Measurements from ENCODE around the gene PCCA.

Gene PCCA

DNA sequence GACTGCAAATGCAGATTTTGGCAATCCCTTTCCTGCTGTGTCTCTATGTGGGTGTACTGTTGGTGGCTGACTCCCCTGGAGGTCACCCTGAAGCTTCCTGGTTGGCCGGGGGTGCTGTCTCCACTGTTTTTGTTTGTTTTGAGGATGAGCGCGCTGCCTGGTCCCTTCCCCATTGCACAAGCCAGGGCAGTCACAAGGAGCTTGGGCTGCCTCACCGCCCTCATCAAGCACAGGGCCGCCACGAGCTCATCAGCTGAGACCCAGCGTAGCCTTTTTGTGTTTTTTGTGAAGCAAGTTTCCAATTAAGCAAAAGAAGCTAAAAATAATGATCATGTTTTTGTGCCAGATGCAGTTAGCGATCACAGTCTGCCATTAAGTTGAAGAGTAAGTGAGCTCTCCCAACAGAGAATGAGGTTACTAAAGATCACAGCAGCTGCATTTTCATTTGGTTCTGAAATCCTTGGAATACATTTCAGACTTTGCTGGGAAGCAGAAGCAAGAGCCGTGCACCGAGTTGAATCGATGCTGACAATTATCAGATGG lies 441.8 kb downstream of the PCCA start:
- FAIRE-seq: no peak

GRCh38 chr13:100532090-100532766 lies 443.3 kb downstream of the PCCA start:
- no peak for FAIRE-seq

- no peak for FAIRE-seq
Observed at GRCh38 chr13:100532836-100533435, 444.0 kb downstream of the PCCA start.

DNA sequence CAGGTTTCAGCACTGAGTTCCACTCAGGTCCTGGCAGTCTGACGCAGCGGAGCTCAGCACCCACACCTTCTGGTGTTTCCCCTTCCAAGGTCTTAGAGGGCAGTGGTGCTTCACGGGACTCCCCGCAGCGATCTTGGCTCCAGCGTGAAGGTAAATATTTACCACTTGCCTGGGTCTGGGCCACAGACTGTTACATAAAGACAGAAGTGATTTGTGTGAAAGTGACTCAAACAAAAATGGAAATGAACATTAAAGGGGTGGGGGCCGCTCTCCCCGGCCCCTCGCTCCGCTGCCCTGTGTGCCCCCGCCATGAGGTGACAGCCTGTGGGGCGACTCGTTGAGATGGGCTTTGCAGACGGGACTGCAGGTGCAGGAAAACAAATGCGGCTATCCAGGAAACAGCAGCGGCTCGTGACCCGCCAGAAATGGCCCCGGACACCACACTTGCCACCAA lies 444.7 kb downstream of the PCCA start:
- FAIRE-seq: no peak

GRCh38 chr13:100534147-100534843 lies 445.4 kb downstream of the PCCA start:
- no peak for FAIRE-seq

DNA sequence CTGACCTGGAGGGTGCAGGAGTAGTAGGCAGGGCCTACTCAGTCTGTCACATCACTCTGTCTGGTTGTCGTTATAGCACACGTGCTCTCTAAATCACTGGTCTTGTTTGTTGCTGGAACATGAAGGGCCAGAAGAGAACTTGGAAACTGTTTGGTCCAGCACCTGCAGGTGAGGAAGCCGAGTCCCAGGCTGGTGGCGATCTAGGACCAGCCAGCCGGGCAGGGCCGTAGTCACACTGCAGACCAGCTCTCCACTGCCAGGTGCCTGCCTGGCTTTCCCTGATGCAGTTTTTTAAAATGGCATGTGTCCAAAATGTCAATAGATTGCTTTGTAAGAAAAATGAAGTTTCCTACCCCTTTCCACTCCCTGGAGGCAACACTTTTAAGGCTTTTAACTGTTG lies 446.0 kb downstream of the PCCA start:
- FAIRE-seq: no peak

DNA sequence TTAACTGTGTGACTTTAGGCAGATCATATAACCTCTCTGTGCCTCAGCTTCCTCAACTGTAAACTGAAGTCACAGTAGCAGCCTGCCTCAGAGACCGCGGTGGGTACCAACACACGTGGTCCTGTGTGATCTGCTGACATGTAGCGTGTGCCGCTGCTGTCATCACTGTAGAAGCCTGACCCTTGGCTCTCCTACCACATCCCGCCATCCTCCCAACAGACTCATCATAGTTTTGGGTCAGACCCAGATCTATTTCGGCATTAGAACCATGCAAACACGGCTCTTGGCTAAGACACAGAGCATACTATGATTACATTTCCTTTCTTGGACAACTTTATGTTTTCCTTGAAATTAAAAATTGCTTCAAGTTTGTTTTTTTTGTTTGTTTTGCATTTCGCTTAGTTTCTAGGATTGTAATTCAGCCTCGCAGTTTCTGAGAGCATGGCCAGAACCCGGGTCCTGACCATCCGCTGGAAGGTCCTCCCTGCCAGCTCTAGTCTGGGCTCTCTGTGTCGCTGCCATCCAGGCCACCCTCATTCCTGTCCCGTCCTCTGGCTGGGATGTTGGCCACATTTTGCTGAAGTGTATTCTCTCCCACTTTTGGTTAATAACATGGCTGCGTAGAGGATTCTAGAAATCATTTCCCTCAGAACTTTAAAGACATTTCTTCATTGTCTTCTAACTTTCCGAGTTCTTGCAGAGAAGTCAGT lies 446.7 kb downstream of the PCCA start:
- FAIRE-seq: no peak

- no peak for FAIRE-seq
Observed at GRCh38 chr13:100536643-100537180, 447.8 kb downstream of the PCCA start.

DNA sequence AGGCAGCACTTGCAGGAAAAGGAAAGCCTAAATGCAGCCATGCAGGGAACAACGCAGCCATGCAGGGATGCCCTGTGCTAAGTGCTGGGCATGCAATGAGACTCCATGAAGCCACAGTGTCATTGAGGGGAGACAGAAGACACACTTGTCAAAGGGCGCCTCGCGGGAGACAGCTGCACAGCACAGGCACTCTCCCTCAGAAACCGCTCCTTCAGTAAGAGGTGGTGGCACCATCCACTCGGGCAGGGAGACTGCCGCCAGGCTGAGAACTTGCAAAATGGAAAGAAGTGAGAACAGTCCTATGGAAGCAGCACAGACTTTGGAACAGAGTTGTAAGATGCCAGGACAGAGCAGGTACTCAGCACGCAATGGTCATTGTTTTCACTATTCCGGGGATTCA lies 448.6 kb downstream of the PCCA start:
- no peak for FAIRE-seq

DNA sequence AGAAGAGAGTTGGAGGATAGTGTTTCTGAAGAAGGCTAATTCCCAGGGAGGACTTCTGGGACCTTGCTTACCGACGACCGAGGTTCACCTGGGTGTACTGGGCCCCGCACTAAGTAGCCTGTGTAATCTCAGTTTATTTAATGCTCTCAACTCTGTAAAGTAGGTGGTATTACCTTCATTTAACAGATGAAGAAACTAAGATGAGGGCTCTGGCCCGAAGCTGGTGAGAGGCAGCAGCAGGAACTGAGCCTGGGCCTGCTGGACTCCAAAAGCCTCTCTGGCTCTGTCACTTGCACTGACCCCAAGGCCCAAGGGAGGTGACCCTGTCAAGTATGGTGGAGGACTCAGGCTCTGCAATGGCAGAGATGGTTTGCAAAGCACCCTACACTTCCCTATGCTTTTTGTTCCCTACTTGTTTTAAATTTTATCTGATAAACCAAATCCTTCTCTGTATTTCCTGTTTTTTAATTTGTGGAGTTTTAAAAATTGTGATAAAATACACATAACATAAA lies 449.1 kb downstream of the PCCA start:
- FAIRE-seq: no peak

GRCh38 chr13:100540621-100541020 lies 451.7 kb downstream of the PCCA start:
- FAIRE-seq: no peak

DNA sequence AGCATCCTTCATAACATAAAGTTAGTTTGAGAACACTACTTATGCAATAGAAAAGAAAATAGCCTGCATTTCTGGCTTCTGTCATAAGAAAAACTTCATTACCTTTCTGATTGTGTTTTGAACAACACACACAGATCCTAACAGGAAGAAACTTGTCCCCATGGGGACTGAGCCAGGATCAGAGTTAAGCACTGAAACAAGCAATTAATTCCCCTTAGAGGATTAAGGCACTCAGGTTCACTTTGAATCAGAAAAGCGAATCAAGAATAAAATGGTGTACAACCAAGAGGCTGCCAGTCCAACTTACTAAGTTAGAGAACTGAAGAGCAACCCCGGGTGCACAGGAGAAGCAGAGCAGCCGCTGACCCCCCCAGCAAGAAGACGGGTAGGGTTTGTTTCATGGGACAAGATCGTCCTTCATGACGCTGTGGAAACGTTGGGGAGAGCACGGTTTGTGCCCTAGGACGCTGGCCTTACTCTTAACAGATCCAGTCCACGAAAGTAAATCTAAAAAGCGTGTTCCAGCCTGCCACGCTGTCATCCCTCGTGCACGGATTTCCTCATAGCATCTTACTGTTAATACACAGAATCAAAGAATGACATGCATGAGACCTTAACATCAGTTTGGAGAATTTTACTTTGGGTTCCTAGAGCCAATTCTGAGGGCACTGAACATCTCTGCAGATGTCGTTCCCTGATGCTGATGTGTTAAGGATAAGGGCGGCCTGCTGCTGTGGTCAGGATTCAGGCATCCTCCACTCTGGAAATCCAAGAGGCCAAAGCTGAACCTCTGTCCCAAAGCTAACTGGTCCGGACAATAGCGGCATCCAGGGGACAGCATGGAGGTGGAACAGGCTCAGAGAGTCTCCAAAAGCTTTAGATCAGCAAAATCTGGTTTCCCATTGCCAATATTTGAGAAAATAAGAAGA lies 453.3 kb downstream of the PCCA start:
- FAIRE-seq: no peak

DNA sequence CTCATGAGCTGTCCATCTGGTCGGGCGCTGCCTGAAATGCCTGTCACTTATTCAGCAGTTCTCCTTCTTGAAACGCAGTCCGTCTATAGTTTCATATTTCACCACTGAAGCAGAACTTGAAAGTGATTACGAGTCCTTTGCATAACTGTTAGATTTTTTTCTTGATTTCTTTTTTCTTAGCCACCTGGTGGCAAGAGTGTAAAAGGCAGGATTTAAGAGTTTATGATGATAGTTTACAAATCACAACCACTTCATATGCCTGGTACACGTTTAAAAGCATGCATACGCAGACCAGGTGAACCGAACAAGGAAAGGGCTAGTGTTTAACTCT lies 453.9 kb downstream of the PCCA start:
- FAIRE-seq: no peak

DNA sequence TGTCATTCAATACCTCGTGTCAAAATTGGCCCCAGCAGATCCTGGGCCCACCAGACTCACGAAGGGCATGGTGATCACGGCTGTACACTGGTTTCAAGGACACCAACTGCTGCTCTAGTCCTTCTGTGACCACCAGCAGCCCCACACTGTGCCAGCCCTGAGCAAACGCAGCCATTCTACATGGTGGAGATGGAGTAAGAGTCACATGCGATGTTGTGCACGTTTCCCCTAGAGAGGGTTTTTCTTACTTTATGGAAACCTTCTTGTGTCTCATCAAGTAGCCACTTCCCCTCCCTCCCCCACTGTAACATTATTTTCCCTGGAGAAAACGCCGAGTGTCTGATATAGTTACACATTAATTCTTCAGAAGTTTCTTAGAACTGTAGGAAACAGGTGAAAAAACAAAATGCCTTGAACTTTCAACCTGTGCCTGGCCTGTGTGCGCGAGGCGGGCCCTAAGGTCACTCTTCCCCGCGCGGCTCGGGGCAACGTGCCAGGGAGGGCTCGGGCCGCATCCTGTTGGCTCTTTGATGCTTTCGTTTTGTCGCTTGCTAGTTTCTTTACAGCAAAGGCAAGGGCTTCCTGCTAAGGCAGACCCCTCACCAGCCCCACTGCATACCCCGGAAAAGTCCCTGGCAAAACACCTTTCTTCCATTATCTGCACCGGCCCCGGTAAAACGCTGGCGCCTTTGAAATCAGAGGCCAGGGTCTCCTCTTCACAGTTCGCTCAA lies 455.1 kb downstream of the PCCA start:
- FAIRE-seq: no peak

DNA sequence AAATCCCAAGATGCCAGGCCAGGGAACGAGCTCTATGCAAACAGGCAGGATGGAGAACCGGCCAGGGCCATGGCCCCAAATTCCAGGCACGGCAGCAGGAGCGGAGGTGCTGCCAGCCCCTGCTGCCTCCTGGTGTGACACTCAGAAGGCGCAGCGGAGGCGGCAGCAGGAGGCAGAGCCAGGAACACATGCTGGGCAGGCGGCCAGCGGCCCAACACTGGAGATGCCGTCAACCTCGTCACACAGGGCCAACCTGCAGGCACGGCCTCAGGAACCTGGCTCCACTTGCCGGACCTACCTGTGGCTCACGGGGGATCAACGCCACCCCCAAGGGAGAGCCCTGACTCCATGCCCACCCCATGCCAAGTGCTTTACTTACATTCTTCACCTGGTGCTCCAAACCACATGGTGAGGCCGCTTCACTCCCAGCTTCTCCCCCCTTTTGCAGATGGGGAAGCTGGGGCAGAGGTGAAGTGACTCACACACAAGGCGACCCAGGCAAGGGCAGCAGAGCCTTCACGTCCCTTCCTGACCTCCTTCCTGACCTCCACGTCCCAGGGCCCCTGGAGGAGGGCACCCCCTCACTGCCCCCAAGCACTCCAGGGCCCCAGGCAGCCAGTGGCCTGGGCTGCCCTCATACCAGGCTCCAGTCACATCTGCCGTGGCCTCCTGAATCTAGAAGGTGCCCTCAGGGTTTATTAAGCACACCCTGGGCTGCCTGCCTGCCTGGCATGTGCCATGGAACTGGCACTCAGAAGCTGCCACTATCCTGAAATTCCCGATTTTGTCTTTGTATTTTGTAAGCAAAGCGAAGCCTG lies 456.2 kb downstream of the PCCA start:
- FAIRE-seq: no peak

- FAIRE-seq: no peak
Observed at GRCh38 chr13:100545684-100546061, 456.8 kb downstream of the PCCA start.

- no peak for FAIRE-seq
Observed at GRCh38 chr13:100546713-100547405, 458.0 kb downstream of the PCCA start.

GRCh38 chr13:100547791-100548201 lies 458.9 kb downstream of the PCCA start:
- FAIRE-seq: no peak

DNA sequence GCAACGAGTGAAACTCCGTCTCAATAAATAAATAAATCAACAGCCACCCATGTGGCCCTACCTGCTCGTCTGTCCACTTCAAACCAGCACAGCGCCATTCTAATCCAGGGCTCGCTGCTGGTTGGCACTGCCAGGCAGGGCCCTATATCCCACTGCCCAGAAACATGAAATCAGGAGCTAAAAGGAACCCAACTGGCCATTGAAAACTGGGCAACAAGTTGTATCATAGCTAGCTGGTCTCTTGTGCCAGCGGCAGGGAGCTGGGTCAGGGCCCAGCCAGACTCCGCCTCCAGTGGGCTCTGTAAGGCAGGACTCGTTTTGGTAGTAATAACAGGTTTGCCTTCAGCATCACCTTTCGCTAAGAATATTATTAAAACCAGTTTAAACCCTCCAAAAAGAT lies 460.4 kb downstream of the PCCA start:
- no peak for FAIRE-seq
